Mucosa of rectum (tissue), 2 donors: ENCODE measurements around the gene EPHB1.

Source experiments
- H3K27ac ChIP-seq, 2 donors: one replicate each; pipeline ENCODE4 v1.7.0; 2013; ENCODE audit warnings: inconsistent platforms in 2 of 2, low read depth in 2 of 2, low read length in 2 of 2
- H3K27me3 ChIP-seq, 2 donors: one replicate each; pipeline ENCODE4 v1.7.0; 2013; ENCODE audit warnings: low read length in 2 of 2; ENCODE audit not compliant: control insufficient read depth in 2 of 2, insufficient read depth in 2 of 2
- H3K36me3 ChIP-seq, 2 donors: one replicate each; pipeline ENCODE4 v1.7.0; 2013; ENCODE audit warnings: low read length in 2 of 2; ENCODE audit not compliant: control insufficient read depth in 2 of 2, insufficient read depth in 2 of 2
- H3K4me1 ChIP-seq, 2 donors: one replicate each; pipeline ENCODE4 v1.7.0; 2013; ENCODE audit warnings: low read length in 2 of 2, mild to moderate bottlenecking in 1 of 2; ENCODE audit not compliant: control insufficient read depth in 2 of 2, insufficient read depth in 2 of 2
- H3K4me3 ChIP-seq, 2 donors: one replicate each; pipeline ENCODE4 v1.7.0; 2013; ENCODE audit warnings: low read length in 2 of 2
- H3K9ac ChIP-seq, 2 donors: one replicate each; pipeline ENCODE4 v1.7.0; 2013; ENCODE audit warnings: low read length in 2 of 2, low read depth in 1 of 2, mild to moderate bottlenecking in 1 of 2
- H3K9me3 ChIP-seq, 2 donors: one replicate each; pipeline ENCODE4 v1.7.0; 2013; ENCODE audit warnings: low read length in 2 of 2; ENCODE audit not compliant: control insufficient read depth in 2 of 2
- donor health status: healthy.
- donor health status: Normal muscosa, but diverticular disease.

Gene EPHB1

GRCh38 chr3:135089451-135089850 is 294.4 kb downstream of the EPHB1 start:
- H3K4me1 ChIP-seq: no peaks in the 10 kb centered on the region
- H3K9me3 ChIP-seq: no peaks in the 10 kb centered on the region
- H3K27ac ChIP-seq: no peak overlapping the region
- H3K27me3 ChIP-seq: no peaks in the 10 kb centered on the region
- H3K9ac ChIP-seq: no peak overlapping the region
- no peaks in the 10 kb centered on the region for H3K36me3 ChIP-seq
- H3K4me3 ChIP-seq: no peak overlapping the region

GRCh38 chr3:135090020-135090717 is 295.1 kb downstream of the EPHB1 start:
- H3K27me3 ChIP-seq: no peaks in the 10 kb centered on the region
- H3K36me3 ChIP-seq: no peaks in the 10 kb centered on the region
- H3K27ac ChIP-seq: no peak overlapping the region
- H3K4me1 ChIP-seq: no peaks in the 10 kb centered on the region
- no peak overlapping the region for H3K4me3 ChIP-seq
- no peaks in the 10 kb centered on the region for H3K9me3 ChIP-seq
- no peak overlapping the region for H3K9ac ChIP-seq

- Histone ChIP-seq H3K9me3 (no peaks in the 10 kb centered on the region), H3K9ac (no peak overlapping the region), H3K4me3 (no peak overlapping the region), H3K4me1 (no peaks in the 10 kb centered on the region), H3K36me3 (no peaks in the 10 kb centered on the region), H3K27ac (no peak overlapping the region), H3K27me3 (no peaks in the 10 kb centered on the region)
Observed at GRCh38 chr3:135091946-135092345, 296.9 kb downstream of the EPHB1 start.

- Histone ChIP-seq H3K27me3 (no peaks in the 10 kb centered on the region), H3K4me1 (no peaks in the 10 kb centered on the region), H3K36me3 (no peaks in the 10 kb centered on the region), H3K9me3 (no peaks in the 10 kb centered on the region), H3K4me3 (no peak overlapping the region), H3K9ac (no peak overlapping the region), H3K27ac (no peak overlapping the region)
Observed at GRCh38 chr3:135093121-135093520, 298.1 kb downstream of the EPHB1 start.

GRCh38 chr3:135097276-135097946 is 302.4 kb downstream of the EPHB1 start:
- no peak overlapping the region for H3K27ac ChIP-seq
- H3K4me1 ChIP-seq: no peaks in the 10 kb centered on the region
- no peaks in the 10 kb centered on the region for H3K27me3 ChIP-seq
- no peak overlapping the region for H3K4me3 ChIP-seq
- H3K9ac ChIP-seq: no peak overlapping the region
- no peaks in the 10 kb centered on the region for H3K9me3 ChIP-seq
- no peaks in the 10 kb centered on the region for H3K36me3 ChIP-seq

- Histone ChIP-seq H3K36me3 (no peaks in the 10 kb centered on the region), H3K4me3 (no peak overlapping the region)
Observed at GRCh38 chr3:135099734-135100355, 304.8 kb downstream of the EPHB1 start.

GRCh38 chr3:135100366-135100765 is 305.3 kb downstream of the EPHB1 start:
- H3K27me3 ChIP-seq: no peaks in the 10 kb centered on the region
- no peaks in the 10 kb centered on the region for H3K36me3 ChIP-seq
- no peak overlapping the region for H3K27ac ChIP-seq
- H3K9me3 ChIP-seq: no peaks in the 10 kb centered on the region
- H3K9ac ChIP-seq: no peak overlapping the region
- no peaks in the 10 kb centered on the region for H3K4me1 ChIP-seq
- H3K4me3 ChIP-seq: no peak overlapping the region

More at GRCh38 chr3:135099734-135100355, 304.8 kb downstream of the EPHB1 start:
- no peaks in the 10 kb centered on the region for H3K4me1 ChIP-seq
- no peaks in the 10 kb centered on the region for H3K9me3 ChIP-seq
- H3K27ac ChIP-seq: no peak overlapping the region
- no peak overlapping the region for H3K9ac ChIP-seq
- H3K27me3 ChIP-seq: no peaks in the 10 kb centered on the region

- H3K36me3 ChIP-seq: no peaks in the 10 kb centered on the region
- no peaks in the 10 kb centered on the region for H3K27me3 ChIP-seq
- H3K9me3 ChIP-seq: no peaks in the 10 kb centered on the region
- H3K9ac ChIP-seq: no peak overlapping the region
- H3K4me1 ChIP-seq: peaks cover 0 to 9% of the 10 kb centered on the region in 2 donors
- no peak overlapping the region for H3K4me3 ChIP-seq
- H3K27ac ChIP-seq: no peak overlapping the region
Observed at GRCh38 chr3:135103917-135104316, 308.9 kb downstream of the EPHB1 start.

- Histone ChIP-seq H3K36me3 (no peaks in the 10 kb centered on the region), H3K9ac (no peak overlapping the region), H3K27me3 (no peaks in the 10 kb centered on the region), H3K4me3 (peak overlapping the region in 1 of 2 donors; percentile 3), H3K9me3 (no peaks in the 10 kb centered on the region), H3K27ac (no peak overlapping the region), H3K4me1 (peaks cover 0 to 9% of the 10 kb centered on the region in 2 donors)
Observed at GRCh38 chr3:135106445-135106844, 311.4 kb downstream of the EPHB1 start.

GRCh38 chr3:135107043-135107442 is 312.0 kb downstream of the EPHB1 start:
- Histone ChIP-seq H3K9ac (no peak overlapping the region), H3K36me3 (no peaks in the 10 kb centered on the region), H3K27ac (no peak overlapping the region), H3K27me3 (no peaks in the 10 kb centered on the region), H3K4me1 (peaks cover 0 to 9% of the 10 kb centered on the region in 2 donors), H3K9me3 (no peaks in the 10 kb centered on the region), H3K4me3 (no peak overlapping the region)
